K562 (cell line): Measurements from ENCODE around the gene TMEM131. TPM values are rescaled to one million over a fixed set of nuclear protein-coding genes. Genes with fewer than 3 reads are reported as not detected.
"Not testable (repeated sequence)": the region's sequence is repeated elsewhere in the genome, so short reads cannot be mapped to it uniquely, and the experiment has no call there.

ENCODE experiments used
- BACH1 ChIP-seq: fragments of 200-800 bp; sonication (Bioruptor generic); IDR thresholded peaks from 2 replicates; pipeline ENCODE4 v1.6.1; 2016; ENCODE audit warnings: missing genetic modification characterization, missing compliant biosample characterization
- CTBP1 ChIP-seq: fragments of 450-650 bp; IDR thresholded peaks from 2 replicates; pipeline ENCODE4 v1.6.1; 2016; ENCODE audit warnings: borderline replicate concordance
- ETV1 ChIP-seq: fragments of 450-650 bp; conservative IDR thresholded peaks from 2 replicates; pipeline ENCODE4 v1.6.1; 2016; ENCODE audit warnings: missing genetic modification characterization, control low read depth, low read depth, missing compliant biosample characterization
- HDAC8 ChIP-seq: fragments of 450-650 bp; IDR thresholded peaks from 2 replicates; pipeline ENCODE4 v1.6.1; 2016; ENCODE audit warnings: mild to moderate bottlenecking, missing genetic modification characterization, moderate library complexity, missing compliant biosample characterization
- HOMEZ ChIP-seq: fragments of 250-450 bp; sonication (Bioruptor Pico); IDR thresholded peaks from 2 replicates; pipeline ENCODE4 v1.4.0; 2020; ENCODE audit warnings: mild to moderate bottlenecking, moderate library complexity
- ID3 ChIP-seq, 2 experiments: fragments of 250-450 bp in 1 of 2; fragments of 450-650 bp in 1 of 2; sonication (Bioruptor Pico) in 1 of 2; IDR thresholded peaks; 2 replicates each; pipeline versions ENCODE4 v1.6.1 to v1.8.0; 2016 to 2021; ENCODE audit warnings: mild to moderate bottlenecking in 2 of 2, moderate library complexity in 2 of 2, missing compliant biosample characterization in 1 of 2, missing genetic modification characterization in 1 of 2
- MEF2D ChIP-seq: conservative IDR thresholded peaks from 2 replicates; pipeline ENCODE4 v1.6.1; 2016; ENCODE audit warnings: low read depth, missing genetic modification characterization, missing compliant biosample characterization
- NR2C1 ChIP-seq, 2 experiments: fragments of 450-650 bp; IDR thresholded peaks; 2 replicates each; pipeline ENCODE4 v1.6.1; 2017; ENCODE audit warnings: mild to moderate bottlenecking in 2 of 2, antibody characterized with exemption in 1 of 2, inconsistent platforms in 1 of 2, missing compliant biosample characterization in 1 of 2, missing genetic modification characterization in 1 of 2
- OTX1 ChIP-seq: fragments of 450-650 bp; formaldehyde crosslinking; IDR thresholded peaks from 2 replicates; pipeline ENCODE4 v1.4.0; 2022; ENCODE audit warnings: mild to moderate bottlenecking
- PTTG1 ChIP-seq: fragments of 450-650 bp; IDR thresholded peaks from 2 replicates; pipeline ENCODE4 v1.6.1; 2016; ENCODE audit warnings: low read depth, mild to moderate bottlenecking, missing genetic modification characterization, missing compliant biosample characterization
- SMARCA4 ChIP-seq: fragments of 450-650 bp; IDR thresholded peaks from 2 replicates; pipeline ENCODE4 v1.6.1; 2016
- SOX6 ChIP-seq: fragments of 450-650 bp; IDR thresholded peaks from 2 replicates; pipeline ENCODE4 v1.6.1; 2014; ENCODE audit warnings: mild to moderate bottlenecking
- TAL1 ChIP-seq: fragments of 450-650 bp; IDR thresholded peaks from 2 replicates; pipeline ENCODE4 v1.6.1; 2016; ENCODE audit warnings: mild to moderate bottlenecking
- TCF15 ChIP-seq: fragments of 250-450 bp; sonication (Bioruptor Pico); IDR thresholded peaks from 2 replicates; pipeline ENCODE4 v1.8.0; 2022; ENCODE audit warnings: moderate library complexity, mild to moderate bottlenecking, inconsistent platforms
- TFE3 ChIP-seq: fragments of 450-650 bp; formaldehyde crosslinking; IDR thresholded peaks from 2 replicates; pipeline ENCODE4 v1.4.0; 2020; ENCODE audit warnings: mild to moderate bottlenecking, mixed read lengths
- ZBTB12 ChIP-seq: fragments of 250-450 bp; sonication (Bioruptor Pico); IDR thresholded peaks from 2 replicates; pipeline ENCODE4 v1.4.0; 2020
- ZKSCAN3 ChIP-seq: fragments of 250-450 bp; sonication (Bioruptor Pico); IDR thresholded peaks from 2 replicates; pipeline ENCODE4 v1.4.0; 2020
- ZKSCAN8 ChIP-seq: fragments of 200-800 bp; sonication (Bioruptor generic); IDR thresholded peaks from 2 replicates; pipeline ENCODE4 v1.6.1; 2016; ENCODE audit warnings: missing genetic modification characterization, missing compliant biosample characterization
- ZNF134 ChIP-seq: fragments of 250-450 bp; sonication (Bioruptor Pico); conservative IDR thresholded peaks from 2 replicates; pipeline ENCODE4 v1.4.0; 2020
- ZNF41 ChIP-seq: fragments of 250-450 bp; sonication (Bioruptor Pico); conservative IDR thresholded peaks from 2 replicates; pipeline ENCODE4 v1.4.0; 2020; ENCODE audit warnings: mild to moderate bottlenecking
- ZNF561 ChIP-seq: fragments of 450-650 bp; formaldehyde crosslinking; conservative IDR thresholded peaks from 2 replicates; pipeline ENCODE4 v1.4.0; 2020; ENCODE audit warnings: mild to moderate bottlenecking, moderate library complexity
- ZNF584 ChIP-seq: fragments of 200-800 bp; sonication (Bioruptor generic); IDR thresholded peaks from 2 replicates; pipeline ENCODE4 v1.6.1; 2016; ENCODE audit warnings: low read depth, mild to moderate bottlenecking, missing genetic modification characterization, missing compliant biosample characterization
- ZNF668 ChIP-seq: fragments of 250-450 bp; sonication (Bioruptor Pico); IDR thresholded peaks from 2 replicates; pipeline ENCODE4 v1.8.0; 2022; ENCODE audit warnings: mild to moderate bottlenecking, inconsistent platforms
- ZNF699 ChIP-seq: fragments of 250-450 bp; sonication (Bioruptor Pico); IDR thresholded peaks from 2 replicates; pipeline ENCODE4 v1.8.0; 2021; ENCODE audit warnings: mild to moderate bottlenecking, moderate library complexity; ENCODE audit not compliant: insufficient replicate concordance
- ZNF766 ChIP-seq: fragments of 200-800 bp; sonication (Bioruptor generic); conservative IDR thresholded peaks from 2 replicates; pipeline ENCODE4 v1.6.1; 2016; ENCODE audit warnings: missing genetic modification characterization, missing compliant biosample characterization
- polyA plus RNA-seq, 8 experiments: library from polyadenylated mRNA; depleted of rRNA in 4 of 8; stranded (reverse) in 5 of 8; unstranded in 3 of 8; fragments of >200 nt; fragmentation: Nextera tagmentation in 2 of 8; fragmentation: Illumina TruSeq in 1 of 8; extraction: Ambion mirVana in 2 of 8; extraction: Trizol in 1 of 8; gene quantifications; 2 replicates each; pipeline versions ENCODE4 v1.2.1 to v1.2.3, GENCODE V29; 2011 to 2014; ENCODE audit warnings: inconsistent platforms in 1 of 8, missing spikeins in 1 of 8
- total RNA-seq, 7 experiments: library from RNA; depleted of rRNA in 6 of 7; stranded (reverse); fragments of >200 nt in 6 of 7; fragmentation: Illumina TruSeq in 2 of 7; extraction: Trizol in 2 of 7; gene quantifications; 2 replicates each; pipeline versions ENCODE4 v1.2.1 to v1.2.3, GENCODE V29; 2011 to 2021; ENCODE audit warnings: low replicate concordance in 1 of 7

Gene TMEM131
- total and polyA plus RNA-seq, 9 of the 15 experiments (the other 6 are each of a cell fraction or from before 2014, with no cell fraction given): 2.5 to 21.1 (median 12.4) TPM

GRCh38 chr2:97712175-97712574, 283.6 kb downstream of the TMEM131 start (continued):
- TF ChIP-seq PTTG1 (tag) (peak; percentile 93), ZNF41 (CRISPR knock-in tag) (peak; percentile 84), ZBTB12 (peak; percentile 78), ZNF668 (CRISPR knock-in tag) (peak; percentile 91; the same call in 1 of the 2 replicates), NR2C1 (tag; IDR thresholded peaks at IDR 0.05) (peak; percentile 88), MEF2D (tag) (peak; percentile 90), ZNF699 (CRISPR knock-in tag) (peak; percentile 80), ZKSCAN3 (CRISPR knock-in tag) (peak; percentile 78), BACH1 (tag) (peak; percentile 52; the same call in 1 of the 2 replicates), CTBP1 (peak; percentile 19; the same call in 1 of the 2 replicates), HOMEZ (CRISPR knock-in tag) (peak; percentile 90; the same call in 1 of the 2 replicates), OTX1 (peak; percentile 43; the same call in 1 of the 2 replicates), HDAC8 (tag) (peak; percentile 97), ZNF584 (CRISPR knock-in tag) (peak; percentile 95), ZNF134 (CRISPR knock-in tag) (peak; percentile 51), ID3 (tag; IDR thresholded peaks at IDR 0.05) (peak; percentile 100), ZKSCAN8 (CRISPR knock-in tag) (peak; percentile 60; the same call in 1 of the 2 replicates), TAL1 (peak; percentile 80), SMARCA4 (peak; percentile 63; the same call in 1 of the 2 replicates), ZNF766 (peak; percentile 87), ZNF561 (peak; percentile 44; the same call in 1 of the 2 replicates), TCF15 (CRISPR knock-in tag) (peak; percentile 81; the same call in 1 of the 2 replicates), ETV1 (tag) (peak; percentile 64; the same call in 1 of the 2 replicates), SOX6 (peak; percentile 36; the same call in 1 of the 2 replicates), TFE3 (CRISPR knock-in tag) (peak; percentile 65)
- TF ChIP-seq NR2C1 (IDR thresholded peaks at IDR 0.05); ID3 (CRISPR knock-in tag; IDR thresholded peaks at IDR 0.05): not testable (repeated sequence)
